GM18508 (cell line): Measurements from ENCODE around the gene CLDN16.

Experiments used
- ATAC-seq: cut with Tn5 transposase; IDR thresholded peaks from one replicate; pipeline ENCODE4 v1.9.1; 2021; ENCODE audit warnings: moderate number of reproducible peaks; ENCODE audit not compliant: insufficient read depth, unreplicated experiment

Gene CLDN16

GRCh38 chr3:190433626-190434025, 45.7 kb downstream of the CLDN16 start:
- ATAC-seq, result no peak

- ATAC-seq, result no peak
These were observed 47.7 kb downstream of the CLDN16 start for GRCh38 chr3:190435618-190436017.

GRCh38 chr3:190436331-190436730, 48.4 kb downstream of the CLDN16 start:
- ATAC-seq, result no peak

GRCh38 chr3:190442240-190442639, 54.3 kb downstream of the CLDN16 start:
- ATAC-seq, result no peak

GRCh38 chr3:190443257-190443656, 55.3 kb downstream of the CLDN16 start:
- ATAC-seq, result no peak

GRCh38 chr3:190444006-190444405, 56.0 kb downstream of the CLDN16 start:
- ATAC-seq, result no peak

- no peak for ATAC-seq
These were observed 56.7 kb downstream of the CLDN16 start for GRCh38 chr3:190444576-190445145.

GRCh38 chr3:190446573-190447279, 58.8 kb downstream of the CLDN16 start:
- no peak for ATAC-seq

GRCh38 chr3:190448256-190448655, 60.3 kb downstream of the CLDN16 start:
- ATAC-seq, result no peak

- ATAC-seq, result no peak
These were observed 61.8 kb downstream of the CLDN16 start, which contains the start of gene TMEM207 for GRCh38 chr3:190449801-190450200. Gene TMEM207 (minus strand): TSS chr3:190449901. CDS start chr3:190449809, 92 bp downstream.

- ATAC-seq, result no peak
These were observed 67.9 kb downstream of the CLDN16 start for GRCh38 chr3:190455828-190456227.

- no peak for ATAC-seq
These were observed 68.8 kb downstream of the CLDN16 start for GRCh38 chr3:190456770-190457169.

GRCh38 chr3:190458040-190458439, 70.1 kb downstream of the CLDN16 start:
- no peak for ATAC-seq
